ENCODE results near the gene LRRTM4.
"Not testable (repeated sequence)": the region's sequence is repeated elsewhere in the genome, so short reads cannot be mapped to it uniquely, and the experiment has no call there.

LRRTM4 gene

GRCh38 chr2:77169426-77169825, 352.8 kb downstream of the LRRTM4 start:
- DNase-seq (ENCODE audit: low spot score): no peak

- DNase-seq (ENCODE audit: low spot score): not testable (repeated sequence)
Measured at GRCh38 chr2:77164021-77164420, 358.2 kb downstream of the LRRTM4 start.

- DNase-seq (ENCODE audit: low spot score): no peak
Measured at GRCh38 chr2:77161009-77161408, 361.2 kb downstream of the LRRTM4 start.

- no peak for DNase-seq (ENCODE audit: low spot score)
Measured at GRCh38 chr2:77156599-77156998, 365.6 kb downstream of the LRRTM4 start.

- DNase-seq (ENCODE audit: low spot score): no peak
Measured at GRCh38 chr2:77155511-77155910, 366.7 kb downstream of the LRRTM4 start.

- no peak for DNase-seq (ENCODE audit: low spot score)
Measured at GRCh38 chr2:77149565-77149964, 372.6 kb downstream of the LRRTM4 start.

- DNase-seq (ENCODE audit: low spot score): no peak
Measured at GRCh38 chr2:77147153-77147552, 375.0 kb downstream of the LRRTM4 start.

- no peak for DNase-seq (ENCODE audit: low spot score)
Measured at GRCh38 chr2:77144772-77145171, 377.4 kb downstream of the LRRTM4 start.

GRCh38 chr2:77142141-77142540, 380.0 kb downstream of the LRRTM4 start:
- DNase-seq (ENCODE audit: low spot score): no peak

GRCh38 chr2:77128479-77128878, 393.7 kb downstream of the LRRTM4 start:
- not testable (repeated sequence) for DNase-seq (ENCODE audit: low spot score)

- DNase-seq (ENCODE audit: low spot score): no peak
Measured at GRCh38 chr2:77127345-77127744, 394.8 kb downstream of the LRRTM4 start.

GRCh38 chr2:77121518-77121917, 400.7 kb downstream of the LRRTM4 start:
- DNase-seq (ENCODE audit: low spot score): no peak

GRCh38 chr2:77119333-77119732, 402.8 kb downstream of the LRRTM4 start:
- no peak for DNase-seq (ENCODE audit: low spot score)

GRCh38 chr2:77108915-77109314, 413.3 kb downstream of the LRRTM4 start:
- DNase-seq (ENCODE audit: low spot score): no peak

GRCh38 chr2:77105008-77105407, 417.2 kb downstream of the LRRTM4 start:
- no peak for DNase-seq (ENCODE audit: low spot score)

- DNase-seq (ENCODE audit: low spot score): no peak
Measured at GRCh38 chr2:77104554-77104953, 417.6 kb downstream of the LRRTM4 start.

- DNase-seq (ENCODE audit: low spot score): no peak
Measured at GRCh38 chr2:77102927-77103326, 419.2 kb downstream of the LRRTM4 start.

GRCh38 chr2:77101796-77102452, 420.3 kb downstream of the LRRTM4 start:
- no peak for DNase-seq (ENCODE audit: low spot score)

GRCh38 chr2:77099961-77100360, 422.2 kb downstream of the LRRTM4 start:
- DNase-seq (ENCODE audit: low spot score): no peak

GRCh38 chr2:77095525-77095924, 426.7 kb downstream of the LRRTM4 start:
- DNase-seq (ENCODE audit: low spot score): not testable (repeated sequence)

- no peak for DNase-seq (ENCODE audit: low spot score)
Measured at GRCh38 chr2:77095096-77095495, 427.1 kb downstream of the LRRTM4 start.

GRCh38 chr2:77088424-77088823, 433.8 kb downstream of the LRRTM4 start:
- not testable (repeated sequence) for DNase-seq (ENCODE audit: low spot score)

- no peak for DNase-seq (ENCODE audit: low spot score)
Measured at GRCh38 chr2:77087987-77088414, 434.2 kb downstream of the LRRTM4 start.

- no peak for DNase-seq (ENCODE audit: low spot score)
Measured at GRCh38 chr2:77086478-77086877, 435.7 kb downstream of the LRRTM4 start.

Data from putamen (tissue), 1 donor.